Activated CD8-positive, alpha-beta T cell treated with anti-CD3 and anti-CD28 coated beads, Interleukin-2, amount 10 ng/mL, durations not matched to agents 7 days and 5 days (primary cell): Measurements from ENCODE around the gene PNMT. TPM values are rescaled to one million over a fixed set of nuclear protein-coding genes. Genes with fewer than 3 reads are reported as not detected.

Experiments used
- ATAC-seq: fragments of 150-1000 bp; cut with Tn5 transposase; one replicate; pipeline ENCODE4 v1.10.0; 2021; ENCODE audit warnings: moderate library complexity
- CTCF ChIA-PET: fragments of 350-600 bp; sonication (Branson Sonifier 250); formaldehyde crosslinking; loops from one replicate; lab custom pipeline; 2021; ENCODE audit warnings: antibody characterized with exemption; lab: Charles Lee
- POLR2A ChIA-PET: fragments of 350-600 bp; sonication (Branson Sonifier 250); formaldehyde crosslinking; loops from one replicate; lab custom pipeline; 2021; ENCODE audit warnings: antibody characterized with exemption; lab: Charles Lee
- DNase-seq: peaks from one replicate; pipeline ENCODE4 v3.0.0-alpha.2; 2020
- H3K27ac Mint-ChIP-seq: one replicate; pipeline ENCODE4 v1.8.0; 2021; ENCODE audit warnings: mild to moderate bottlenecking, mixed read lengths
- H3K27me3 Mint-ChIP-seq: one replicate; pipeline ENCODE4 v1.8.0; 2021; ENCODE audit warnings: low read depth, mixed read lengths
- H3K36me3 Mint-ChIP-seq: one replicate; pipeline ENCODE4 v1.8.0; 2021; ENCODE audit warnings: low read depth, mixed read lengths
- H3K4me1 Mint-ChIP-seq: one replicate; pipeline ENCODE4 v1.8.0; 2021; ENCODE audit warnings: low read depth, mixed read lengths
- H3K4me3 Mint-ChIP-seq: one replicate; pipeline ENCODE4 v1.8.0; 2021; ENCODE audit warnings: mild to moderate bottlenecking, mixed read lengths
- H3K9me3 Mint-ChIP-seq: one replicate; pipeline ENCODE4 v1.8.0; 2022; ENCODE audit warnings: mixed read lengths; ENCODE audit not compliant: insufficient read depth
- total RNA-seq, 2 experiments: library from RNA; stranded (reverse); gene quantifications; one replicate each; pipeline ENCODE4 v1.2.3, GENCODE V29; 2021

Gene PNMT
- total RNA-seq, 2 experiments from 2014 or later, result not detected

DNA sequence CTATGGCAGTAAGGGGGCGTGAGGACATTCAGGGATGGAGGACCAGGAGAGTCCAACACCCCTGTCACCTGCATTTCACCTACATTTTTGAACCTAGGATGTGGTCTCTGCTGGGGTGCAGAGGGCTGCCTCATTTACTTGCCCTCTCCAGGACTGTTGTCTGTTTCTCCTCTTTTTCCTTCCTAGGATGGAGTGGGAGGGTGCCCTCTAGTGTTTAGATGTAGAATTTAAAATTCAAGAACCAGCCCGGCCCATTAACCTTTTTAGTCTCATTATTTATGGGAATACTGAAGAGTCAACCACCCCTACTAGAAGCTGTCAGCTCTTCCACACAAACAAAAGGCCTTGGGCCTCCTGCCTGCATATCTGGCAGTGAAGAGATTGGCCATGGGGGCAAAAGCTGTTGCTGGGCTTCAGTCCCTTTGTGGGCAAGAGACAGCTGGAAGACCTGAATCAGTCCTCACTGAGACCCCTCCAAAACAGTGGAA, 33.8 kb upstream of the PNMT start:
- H3K27ac Mint-ChIP-seq, result no peak overlapping the region
- no peak overlapping the region for H3K4me3 Mint-ChIP-seq
- peaks cover 8% of the 10 kb centered on the region for H3K36me3 Mint-ChIP-seq
- H3K9me3 Mint-ChIP-seq, result no peaks in the 10 kb centered on the region
- ChIA-PET POLR2A (interaction anchor here (1.5 kb wide), 1 partner anchor 12 kb away, joined by 3 read pairs; no protein-coding TSS in a partner anchor), CTCF (interaction anchor here (0.7 to 6.5 kb wide), 25 partner anchors 8 to 435 kb away, joined by 3 to 189 read pairs (median 4); partner anchors contain the start of genes MIEN1, PGAP3, PSMD3 and RPL19)
- H3K27me3 Mint-ChIP-seq, result peaks cover 14% of the 10 kb centered on the region
- ATAC-seq (no peak), DNase-seq (peak; percentile 44)
- H3K4me1 Mint-ChIP-seq, result peaks cover 56% of the 10 kb centered on the region

DNA sequence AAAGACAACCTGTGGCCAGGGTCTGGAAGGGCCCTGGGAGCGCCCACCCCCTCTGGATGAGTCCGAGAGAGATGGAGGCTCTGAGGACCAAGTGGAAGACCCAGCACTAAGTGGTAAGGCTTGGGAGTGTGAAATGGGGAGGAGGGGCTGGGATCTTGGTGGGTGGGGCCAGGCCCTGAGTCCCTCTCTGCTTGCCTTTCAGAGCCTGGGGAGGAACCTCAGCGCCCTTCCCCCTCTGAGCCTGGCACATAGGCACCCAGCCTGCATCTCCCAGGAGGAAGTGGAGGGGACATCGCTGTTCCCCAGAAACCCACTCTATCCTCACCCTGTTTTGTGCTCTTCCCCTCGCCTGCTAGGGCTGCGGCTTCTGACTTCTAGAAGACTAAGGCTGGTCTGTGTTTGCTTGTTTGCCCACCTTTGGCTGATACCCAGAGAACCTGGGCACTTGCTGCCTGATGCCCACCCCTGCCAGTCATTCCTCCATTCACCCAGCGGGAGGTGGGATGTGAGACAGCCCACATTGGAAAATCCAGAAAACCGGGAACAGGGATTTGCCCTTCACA, 32.6 kb upstream of the PNMT start:
- peaks cover 68% of the 10 kb centered on the region for H3K4me1 Mint-ChIP-seq

DNA sequence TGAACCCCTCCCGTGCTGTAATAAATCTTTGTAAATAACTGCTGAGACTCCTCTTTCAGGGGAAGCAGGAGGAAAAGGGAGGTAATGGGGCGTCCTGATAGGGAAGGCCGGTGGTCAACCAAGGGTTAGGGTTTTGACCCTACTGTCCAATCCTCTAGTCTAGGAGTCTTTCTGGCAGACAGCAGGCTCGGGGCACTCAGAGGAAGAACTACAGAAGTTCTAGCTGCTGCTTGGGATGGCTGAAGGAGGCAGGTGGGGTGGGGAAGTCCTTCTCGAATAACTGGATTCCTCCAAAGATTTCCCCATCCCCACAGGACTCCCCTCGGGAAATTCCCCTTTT, 31.7 kb upstream of the PNMT start:
- CTCF ChIA-PET, result interaction anchor here (1.2 to 10.6 kb wide), 4 partner anchors 15 to 208 kb away, joined by 3 to 115 read pairs (median 53); partner anchors contain the start of gene PNMT
- Mint-ChIP-seq H3K27me3 (peaks cover 6% of the 10 kb centered on the region), H3K27ac (peak overlapping the region; percentile 81), H3K4me1 (peaks cover 69% of the 10 kb centered on the region), H3K4me3 (peak overlapping the region; percentile 92), H3K36me3 (peaks cover 10% of the 10 kb centered on the region), H3K9me3 (no peaks in the 10 kb centered on the region)
- peak; percentile 8 for ATAC-seq
- DNase-seq, result no peak
- POLR2A ChIA-PET, result interaction anchor here (1.1 kb wide), 1 partner anchor 117 kb away, joined by 3 read pairs; no protein-coding TSS in a partner anchor

More for the DNA sequence above, 32.6 kb upstream of the PNMT start:
- Mint-ChIP-seq H3K9me3 (no peaks in the 10 kb centered on the region), H3K27ac (no peak overlapping the region), H3K36me3 (peaks cover 10% of the 10 kb centered on the region), H3K27me3 (peaks cover 9% of the 10 kb centered on the region), H3K4me3 (peak overlapping the region; percentile 92)
- ATAC-seq (no peak), DNase-seq (no peak)
- ChIA-PET CTCF (interaction anchor here (1.1 to 10.6 kb wide), 10 partner anchors 10 to 391 kb away, joined by 3 to 189 read pairs (median 8); no protein-coding TSS in a partner anchor), POLR2A (no interaction called here)

- H3K36me3 Mint-ChIP-seq, result peaks cover 10% of the 10 kb centered on the region
- ATAC-seq (peak; percentile 90), DNase-seq (peak; percentile 94)
- ChIA-PET POLR2A (interaction anchor here (0.7 to 1.1 kb wide), 3 partner anchors 11 to 117 kb away, joined by 3 to 5 read pairs (median 4); no protein-coding TSS in a partner anchor), CTCF (interaction anchor here (1.2 to 10.6 kb wide), 6 partner anchors 16 to 93 kb away, joined by 5 to 115 read pairs (median 8); partner anchors contain the start of genes MIEN1 and PNMT)
- H3K27me3 Mint-ChIP-seq, result no peaks in the 10 kb centered on the region
- no peaks in the 10 kb centered on the region for H3K9me3 Mint-ChIP-seq
- H3K4me1 Mint-ChIP-seq, result peaks cover 68% of the 10 kb centered on the region
- peak within 1 kb of the TSS; percentile 92 for H3K4me3 Mint-ChIP-seq
- H3K27ac Mint-ChIP-seq, result peak within 1 kb of the TSS; percentile 81
These were observed 31.1 kb upstream of the PNMT start, which contains the start of gene STARD3 for GRCh38 chr17:39636927-39637736. Gene STARD3, plus strand, starts transcription at chr17:39637144. Its CDS starts 16,388 bp downstream, at chr17:39653532.

- Mint-ChIP-seq H3K4me1 (peaks cover 77% of the 10 kb centered on the region), H3K4me3 (peak overlapping the region; percentile 92), H3K9me3 (no peaks in the 10 kb centered on the region), H3K27ac (peak overlapping the region; percentile 81), H3K36me3 (peaks cover 10% of the 10 kb centered on the region), H3K27me3 (no peaks in the 10 kb centered on the region)
- ATAC-seq (no peak), DNase-seq (no peak)
- CTCF ChIA-PET, result interaction anchor here (1.2 to 10.6 kb wide), 6 partner anchors 15 to 92 kb away, joined by 5 to 115 read pairs (median 8); partner anchors contain the start of genes MIEN1 and PNMT
- POLR2A ChIA-PET, result interaction anchor here (0.9 to 1.8 kb wide), 2 partner anchors 10 to 50 kb away, joined by 5 read pairs; partner anchors contain the start of gene PGAP3
These were observed 29.9 kb upstream of the PNMT start for GRCh38 chr17:39638317-39638716.

- no peaks in the 10 kb centered on the region for H3K9me3 Mint-ChIP-seq
- peaks cover 10% of the 10 kb centered on the region for H3K36me3 Mint-ChIP-seq
- H3K27me3 Mint-ChIP-seq, result no peaks in the 10 kb centered on the region
- H3K27ac Mint-ChIP-seq, result no peak overlapping the region
- peaks cover 82% of the 10 kb centered on the region for H3K4me1 Mint-ChIP-seq
- DNase-seq (no peak), ATAC-seq (no peak)
- POLR2A ChIA-PET, result interaction anchor here (1.8 kb wide), 1 partner anchor 49 kb away, joined by 5 read pairs; the partner anchor contains the start of gene PGAP3
- H3K4me3 Mint-ChIP-seq, result no peak overlapping the region
- CTCF ChIA-PET, result interaction anchor here (2.0 to 10.6 kb wide), 3 partner anchors 14 to 91 kb away, joined by 6 to 115 read pairs (median 97); partner anchors contain the start of gene MIEN1
These were observed 29.2 kb upstream of the PNMT start for GRCh38 chr17:39639043-39639442.

- POLR2A ChIA-PET, result interaction anchor here (1.8 kb wide), 1 partner anchor 48 kb away, joined by 5 read pairs; the partner anchor contains the start of gene PGAP3
- Mint-ChIP-seq H3K27me3 (no peaks in the 10 kb centered on the region), H3K36me3 (peaks cover 10% of the 10 kb centered on the region), H3K9me3 (no peaks in the 10 kb centered on the region), H3K4me1 (peaks cover 81% of the 10 kb centered on the region), H3K4me3 (peak overlapping the region; percentile 28), H3K27ac (peak overlapping the region; percentile 32)
- no peak for ATAC-seq
- DNase-seq, result no peak
- CTCF ChIA-PET, result interaction anchor here (9.8 to 10.6 kb wide), 2 partner anchors 14 to 18 kb away, joined by 97 to 115 read pairs; no protein-coding TSS in a partner anchor
These were observed 28.4 kb upstream of the PNMT start for GRCh38 chr17:39639566-39640458.

DNA sequence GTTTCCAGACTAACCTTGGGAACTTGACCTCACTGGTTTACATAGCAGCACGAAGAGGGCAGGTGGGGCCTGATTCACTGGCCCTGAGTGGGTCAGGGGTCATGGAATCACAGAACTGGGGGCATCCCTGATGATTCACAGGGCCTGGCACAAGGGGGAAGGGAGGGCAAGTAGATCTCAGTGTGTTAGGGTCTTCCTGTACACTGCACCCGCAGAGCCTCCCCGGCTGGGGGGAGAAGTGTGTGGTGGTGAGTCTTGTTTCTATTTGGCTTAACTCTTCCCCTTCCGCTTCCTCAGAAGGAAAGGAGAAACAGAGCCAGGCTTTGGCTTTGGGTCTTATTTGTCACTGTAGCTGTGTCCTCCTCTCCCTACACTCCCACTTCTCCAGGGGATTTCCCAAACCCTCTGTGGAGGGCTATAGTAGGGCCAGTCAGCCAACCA, 27.6 kb upstream of the PNMT start:
- Mint-ChIP-seq H3K27ac (peak overlapping the region; percentile 34), H3K4me1 (peaks cover 82% of the 10 kb centered on the region), H3K36me3 (peaks cover 12% of the 10 kb centered on the region), H3K9me3 (no peaks in the 10 kb centered on the region), H3K4me3 (peak overlapping the region; percentile 23), H3K27me3 (no peaks in the 10 kb centered on the region)
- ChIA-PET CTCF (interaction anchor here (9.8 to 10.6 kb wide), 2 partner anchors 13 to 19 kb away, joined by 97 to 115 read pairs; no protein-coding TSS in a partner anchor), POLR2A (no interaction called here)
- DNase-seq (no peak), ATAC-seq (no peak)

GRCh38 chr17:39641097-39641496, 27.2 kb upstream of the PNMT start:
- Mint-ChIP-seq H3K4me1 (peaks cover 77% of the 10 kb centered on the region), H3K27ac (no peak overlapping the region), H3K9me3 (no peaks in the 10 kb centered on the region), H3K4me3 (no peak overlapping the region), H3K36me3 (peaks cover 13% of the 10 kb centered on the region), H3K27me3 (no peaks in the 10 kb centered on the region)
- DNase-seq, result no peak
- no peak for ATAC-seq
- ChIA-PET POLR2A (interaction anchor here (0.6 kb wide), 1 partner anchor 332 kb away, joined by 3 read pairs; no protein-coding TSS in a partner anchor), CTCF (interaction anchor here (9.8 to 10.6 kb wide), 2 partner anchors 12 to 19 kb away, joined by 97 to 115 read pairs; no protein-coding TSS in a partner anchor)

- ATAC-seq, result no peak
- ChIA-PET CTCF (interaction anchor here (9.8 to 10.6 kb wide), 2 partner anchors 11 to 20 kb away, joined by 97 to 115 read pairs; no protein-coding TSS in a partner anchor), POLR2A (no interaction called here)
- Mint-ChIP-seq H3K27me3 (no peaks in the 10 kb centered on the region), H3K36me3 (peaks cover 13% of the 10 kb centered on the region), H3K4me1 (peaks cover 72% of the 10 kb centered on the region), H3K27ac (no peak overlapping the region), H3K4me3 (no peak overlapping the region), H3K9me3 (no peaks in the 10 kb centered on the region)
- no peak for DNase-seq
These were observed 26.4 kb upstream of the PNMT start for GRCh38 chr17:39641883-39642282.
